Measurements from ENCODE around the gene TUBA1B. TPM values are rescaled to one million over a fixed set of nuclear protein-coding genes. Genes with fewer than 3 reads are reported as not detected.
A peak's percentile ranks its signal among the peaks of the same experiment; 100 is the strongest.

Gene TUBA1B
- total RNA-seq, 1 donor from 2014 or later, result 754 TPM

- Mint-ChIP-seq H3K36me3 (peaks cover 24% of the 10 kb centered on the region), H3K9me3 (no peaks in the 10 kb centered on the region), H3K27ac (no peak within 1 kb of the TSS), H3K27me3 (ENCODE audit: low read depth) (peaks cover 66% of the 10 kb centered on the region), H3K4me1 (peaks cover 27% of the 10 kb centered on the region), H3K4me3 (no peak within 1 kb of the TSS)
- TF ChIP-seq CTCF (IDR thresholded peaks at IDR 0.05; ENCODE audit: unreplicated experiment), result no peak
- DNase-seq (ENCODE audit: low spot score in 2 of 2, unreplicated experiment in 2 of 2), result no peak
These were observed 36.8 kb downstream of the TUBA1B start, which contains the start of gene DHH for GRCh38 chr12:49094160-49094974. Gene DHH (minus strand): TSS chr12:49094801. CDS start chr12:49094512, 289 bp downstream.

GRCh38 chr12:49093792-49094159, 37.4 kb downstream of the TUBA1B start:
- peaks cover 24% of the 10 kb centered on the region for H3K36me3 Mint-ChIP-seq

GRCh38 chr12:49092816-49093406, 38.3 kb downstream of the TUBA1B start:
- Mint-ChIP-seq H3K27ac (no peak overlapping the region), H3K4me3 (no peak overlapping the region), H3K9me3 (no peaks in the 10 kb centered on the region), H3K36me3 (peaks cover 15% of the 10 kb centered on the region), H3K4me1 (peaks cover 34% of the 10 kb centered on the region), H3K27me3 (ENCODE audit: low read depth) (peaks cover 80% of the 10 kb centered on the region)
- no peak for DNase-seq (ENCODE audit: low spot score in 2 of 2, unreplicated experiment in 2 of 2)
- no peak for TF ChIP-seq CTCF (IDR thresholded peaks at IDR 0.05; ENCODE audit: unreplicated experiment)

More at GRCh38 chr12:49093792-49094159, 37.4 kb downstream of the TUBA1B start:
- H3K4me3 Mint-ChIP-seq, result no peak overlapping the region
- H3K4me1 Mint-ChIP-seq, result peaks cover 27% of the 10 kb centered on the region
- DNase-seq (ENCODE audit: low spot score in 2 of 2, unreplicated experiment in 2 of 2), result no peak
- no peak overlapping the region for H3K27ac Mint-ChIP-seq
- peaks cover 72% of the 10 kb centered on the region for H3K27me3 Mint-ChIP-seq (ENCODE audit: low read depth)
- no peak for TF ChIP-seq CTCF (IDR thresholded peaks at IDR 0.05; ENCODE audit: unreplicated experiment)
- H3K9me3 Mint-ChIP-seq, result no peaks in the 10 kb centered on the region

- no peak overlapping the region for H3K27ac Mint-ChIP-seq
- TF ChIP-seq CTCF (IDR thresholded peaks at IDR 0.05; ENCODE audit: unreplicated experiment), result no peak
- peaks cover 84% of the 10 kb centered on the region for H3K27me3 Mint-ChIP-seq (ENCODE audit: low read depth)
- peak in 1 of 2 experiments; percentile 64 for DNase-seq (ENCODE audit: low spot score in 2 of 2, unreplicated experiment in 2 of 2)
- H3K4me1 Mint-ChIP-seq, result peaks cover 34% of the 10 kb centered on the region
- peak overlapping the region; percentile 10 for H3K4me3 Mint-ChIP-seq
- no peaks in the 10 kb centered on the region for H3K9me3 Mint-ChIP-seq
- H3K36me3 Mint-ChIP-seq, result peaks cover 12% of the 10 kb centered on the region
These were observed 38.9 kb downstream of the TUBA1B start for GRCh38 chr12:49092086-49092815.

- Mint-ChIP-seq H3K36me3 (peaks cover 12% of the 10 kb centered on the region), H3K9me3 (no peaks in the 10 kb centered on the region), H3K4me1 (peaks cover 34% of the 10 kb centered on the region), H3K27me3 (ENCODE audit: low read depth) (peaks cover 89% of the 10 kb centered on the region), H3K4me3 (peak overlapping the region; percentile 10), H3K27ac (no peak overlapping the region)
- no peak for DNase-seq (ENCODE audit: low spot score in 2 of 2, unreplicated experiment in 2 of 2)
- no peak for TF ChIP-seq CTCF (IDR thresholded peaks at IDR 0.05; ENCODE audit: unreplicated experiment)
These were observed 39.4 kb downstream of the TUBA1B start for GRCh38 chr12:49091836-49092085.
